Measurements from ENCODE around the gene PALM2AKAP2. TPM values are rescaled to one million over a fixed set of nuclear protein-coding genes. Genes with fewer than 3 reads are reported as not detected.

Gene PALM2AKAP2
- total RNA-seq, 6 donors from 2014 or later = 5.2 to 27.2 (median 8.8) TPM

DNA sequence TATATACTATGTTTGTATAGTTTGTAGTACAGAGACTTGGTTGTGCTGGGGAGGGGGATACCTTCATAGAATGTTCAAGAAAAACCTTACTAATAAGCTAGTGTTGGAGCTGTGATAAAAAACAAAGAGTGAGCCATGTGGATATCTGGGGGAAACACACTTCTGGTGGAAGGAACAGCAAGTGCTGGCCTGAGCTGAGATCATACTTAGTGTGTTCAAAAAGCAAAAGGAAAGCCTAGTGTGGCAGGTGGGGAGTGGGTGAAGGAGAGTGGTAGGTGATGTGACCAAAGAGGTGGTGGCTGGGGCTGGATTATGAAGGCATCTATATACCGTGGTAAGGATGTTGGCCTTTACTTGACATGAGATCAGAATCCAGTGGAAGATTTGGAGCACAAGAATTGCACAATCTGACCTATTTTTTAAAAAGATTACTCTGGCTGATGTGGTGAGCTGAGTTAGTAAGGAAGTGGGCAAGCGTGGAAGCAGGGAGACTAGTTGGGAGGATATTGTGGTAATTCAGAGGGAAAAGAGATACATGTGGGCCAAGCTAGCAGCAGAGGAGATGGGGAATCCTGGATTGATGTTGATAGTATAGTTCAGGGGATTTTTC lies 26.6 kb downstream of the PALM2AKAP2 start:
- TF ChIP-seq, protein P1, sequence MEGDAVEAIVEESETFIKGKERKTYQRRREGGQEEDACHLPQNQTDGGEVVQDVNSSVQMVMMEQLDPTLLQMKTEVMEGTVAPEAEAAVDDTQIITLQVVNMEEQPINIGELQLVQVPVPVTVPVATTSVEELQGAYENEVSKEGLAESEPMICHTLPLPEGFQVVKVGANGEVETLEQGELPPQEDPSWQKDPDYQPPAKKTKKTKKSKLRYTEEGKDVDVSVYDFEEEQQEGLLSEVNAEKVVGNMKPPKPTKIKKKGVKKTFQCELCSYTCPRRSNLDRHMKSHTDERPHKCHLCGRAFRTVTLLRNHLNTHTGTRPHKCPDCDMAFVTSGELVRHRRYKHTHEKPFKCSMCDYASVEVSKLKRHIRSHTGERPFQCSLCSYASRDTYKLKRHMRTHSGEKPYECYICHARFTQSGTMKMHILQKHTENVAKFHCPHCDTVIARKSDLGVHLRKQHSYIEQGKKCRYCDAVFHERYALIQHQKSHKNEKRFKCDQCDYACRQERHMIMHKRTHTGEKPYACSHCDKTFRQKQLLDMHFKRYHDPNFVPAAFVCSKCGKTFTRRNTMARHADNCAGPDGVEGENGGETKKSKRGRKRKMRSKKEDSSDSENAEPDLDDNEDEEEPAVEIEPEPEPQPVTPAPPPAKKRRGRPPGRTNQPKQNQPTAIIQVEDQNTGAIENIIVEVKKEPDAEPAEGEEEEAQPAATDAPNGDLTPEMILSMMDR (IDR thresholded peaks at IDR 0.05) = no peak
- TF ChIP-seq POLR2A (IDR thresholded peaks at IDR 0.05) = no peak
- TF ChIP-seq POLR2AphosphoS5 (IDR thresholded peaks at IDR 0.05) = no peak
- no peak for TF ChIP-seq EP300 (IDR thresholded peaks at IDR 0.05)
- H3K27ac ChIP-seq = peak overlapping the region in 2 of 4 donors; percentile 27 to 35
- H3K4me3 ChIP-seq = no peak overlapping the region
- DNase-seq = no peak
- peak in 1 of 2 donors; percentile 73 for ATAC-seq (ENCODE audit: low FRiP score in 2 of 2)
- no peaks in the 10 kb centered on the region for H3K27me3 ChIP-seq
- no peaks in the 10 kb centered on the region for H3K9me3 ChIP-seq
- 49 to 53% methylated on average over 2 of the region's 2 CpGs for WGBS, 2 donors
- no peaks in the 10 kb centered on the region for H3K36me3 ChIP-seq
- H3K4me1 ChIP-seq = peaks cover 0 to 3% (median 0%) of the 10 kb centered on the region in 4 donors

DNA sequence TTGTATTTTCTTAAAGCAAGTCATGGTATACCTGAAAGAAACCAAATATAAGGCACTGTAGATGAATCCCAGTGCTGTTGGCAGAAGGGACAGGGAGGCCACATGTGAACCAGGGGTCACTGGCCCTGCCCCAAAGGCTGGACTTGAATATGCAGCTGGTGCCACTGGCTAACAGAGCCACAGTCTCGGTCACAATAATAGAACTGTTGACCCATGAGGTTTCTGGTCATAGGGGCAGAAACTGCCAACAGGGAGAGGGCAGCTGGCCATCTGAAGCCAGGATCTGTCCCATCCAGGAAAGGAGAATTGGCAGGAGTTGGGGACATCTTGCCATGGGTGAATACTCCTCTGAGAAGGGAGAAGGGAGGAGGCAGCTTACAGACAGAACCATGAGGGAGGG lies 31.9 kb downstream of the PALM2AKAP2 start:
- Histone ChIP-seq H3K36me3 (no peaks in the 10 kb centered on the region), H3K4me3 (no peak overlapping the region), H3K27me3 (no peaks in the 10 kb centered on the region), H3K27ac (no peak overlapping the region), H3K9me3 (no peaks in the 10 kb centered on the region), H3K4me1 (no peaks in the 10 kb centered on the region)
- no peak for TF ChIP-seq POLR2A (IDR thresholded peaks at IDR 0.05)
- TF ChIP-seq, protein P1 (IDR thresholded peaks at IDR 0.05) = no peak
- no peak for TF ChIP-seq EP300 (IDR thresholded peaks at IDR 0.05)
- no peak for TF ChIP-seq POLR2AphosphoS5 (IDR thresholded peaks at IDR 0.05)
- DNase-seq (no peak), ATAC-seq (ENCODE audit: low FRiP score in 2 of 2) (no peak)
- 72% methylated on average over 1 of the region's 1 CpG; no CpG with 5 or more reads in 1 of the 2 donors for WGBS, 2 donors

GRCh38 chr9:109812331-109812730 lies 32.3 kb downstream of the PALM2AKAP2 start:
- Histone ChIP-seq H3K4me1 (no peaks in the 10 kb centered on the region), H3K27me3 (no peaks in the 10 kb centered on the region), H3K4me3 (no peak overlapping the region), H3K9me3 (no peaks in the 10 kb centered on the region), H3K36me3 (no peaks in the 10 kb centered on the region), H3K27ac (no peak overlapping the region)
- DNase-seq = no peak
- ATAC-seq (ENCODE audit: low FRiP score in 2 of 2) = no peak
- TF ChIP-seq POLR2AphosphoS5 (IDR thresholded peaks at IDR 0.05) (no peak), EP300 (IDR thresholded peaks at IDR 0.05) (no peak), POLR2A (IDR thresholded peaks at IDR 0.05) (no peak)
- TF ChIP-seq, protein P1 (IDR thresholded peaks at IDR 0.05) = no peak
- 69 to 77% methylated on average over 4 of the region's 4 CpGs for WGBS, 2 donors

DNA sequence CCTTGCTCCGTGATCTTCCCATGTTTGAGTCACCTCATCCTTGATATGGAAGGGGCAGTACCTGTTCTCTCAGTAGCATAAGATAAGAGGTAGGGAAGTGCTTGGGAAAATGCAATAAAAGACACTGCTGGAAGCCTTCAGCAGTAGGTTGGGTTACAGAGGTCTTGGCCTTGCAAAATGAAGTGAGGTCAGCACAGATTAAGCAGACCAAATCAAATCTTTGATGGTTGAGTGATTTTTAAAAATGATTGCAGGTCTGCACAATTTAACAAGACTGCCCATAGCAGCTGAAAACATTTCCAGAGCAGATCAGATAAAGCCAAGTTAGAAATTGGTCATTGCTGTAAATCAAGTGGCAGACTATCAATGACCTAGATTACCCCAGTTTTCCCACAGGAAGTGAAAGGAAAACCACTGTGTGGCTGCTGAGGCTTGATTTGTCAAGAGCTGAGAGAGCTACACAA lies 32.9 kb downstream of the PALM2AKAP2 start:
- TF ChIP-seq EP300 (IDR thresholded peaks at IDR 0.05) (no peak), POLR2AphosphoS5 (IDR thresholded peaks at IDR 0.05) (no peak), POLR2A (IDR thresholded peaks at IDR 0.05) (no peak)
- TF ChIP-seq, protein P1 (IDR thresholded peaks at IDR 0.05) = no peak
- H3K4me1 ChIP-seq = no peaks in the 10 kb centered on the region
- WGBS, 2 donors = 59 to 75% methylated on average over 1 of the region's 1 CpG
- ATAC-seq (ENCODE audit: low FRiP score in 2 of 2) = no peak
- H3K9me3 ChIP-seq = no peaks in the 10 kb centered on the region
- H3K36me3 ChIP-seq = no peaks in the 10 kb centered on the region
- no peak for DNase-seq
- no peak overlapping the region for H3K27ac ChIP-seq
- no peaks in the 10 kb centered on the region for H3K27me3 ChIP-seq
- H3K4me3 ChIP-seq = no peak overlapping the region

DNA sequence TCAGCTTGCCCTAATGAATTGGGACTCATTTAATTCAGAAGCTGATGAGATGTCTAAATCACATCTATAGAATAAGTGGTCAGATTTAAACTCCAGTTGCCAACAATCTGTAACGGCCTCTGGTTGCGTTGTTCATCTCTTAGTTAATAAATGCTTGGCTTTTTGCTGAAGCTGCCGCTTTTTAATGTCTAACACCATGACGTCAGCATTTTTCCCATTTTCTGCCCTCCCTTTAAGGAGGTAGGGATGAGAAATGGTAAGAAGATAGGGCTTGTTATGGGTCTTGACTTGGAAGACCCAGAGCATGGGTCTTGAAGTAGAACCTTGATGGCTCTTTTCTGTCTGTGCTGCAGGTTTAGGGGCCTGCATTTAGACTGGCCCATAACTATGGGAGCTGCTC lies 33.3 kb downstream of the PALM2AKAP2 start:
- H3K27me3 ChIP-seq = no peaks in the 10 kb centered on the region
- H3K4me1 ChIP-seq = no peaks in the 10 kb centered on the region
- 61 to 88% methylated on average over 4 of the region's 4 CpGs for WGBS, 2 donors
- H3K4me3 ChIP-seq = no peak overlapping the region
- TF ChIP-seq EP300 (IDR thresholded peaks at IDR 0.05) (no peak), POLR2A (IDR thresholded peaks at IDR 0.05) (no peak), POLR2AphosphoS5 (IDR thresholded peaks at IDR 0.05) (no peak)
- TF ChIP-seq, protein P1 (IDR thresholded peaks at IDR 0.05) = no peak
- ATAC-seq (ENCODE audit: low FRiP score in 2 of 2) (no peak), DNase-seq (no peak)
- H3K9me3 ChIP-seq = no peaks in the 10 kb centered on the region
- no peaks in the 10 kb centered on the region for H3K36me3 ChIP-seq
- no peak overlapping the region for H3K27ac ChIP-seq

Measured in upper lobe of left lung (tissue), 6 donors.